Erythroblast (primary cell): Measurements from ENCODE around the gene DYNLT1.
"Not testable (repeated sequence)": the region's sequence is repeated elsewhere in the genome, so short reads cannot be mapped to it uniquely, and the experiment has no call there.

Source experiments
- DNase-seq, 2 experiments: peaks; one replicate each; lab custom pipeline; 2025; lab: John Stamatoyannopoulos, UW
- GATA1 ChIP-seq: IDR thresholded peaks from 2 replicates; pipeline ENCODE4 v1.6.1; 2011; ENCODE audit warnings: low read depth, mild to moderate bottlenecking, control low read depth, low read length, moderate library complexity
- POLR2A ChIP-seq: IDR thresholded peaks from 2 replicates; pipeline ENCODE4 v1.6.1; 2011; ENCODE audit warnings: mild to moderate bottlenecking, low read length

The DYNLT1 gene

GRCh38 chr6:158627168-158627939 is 17.2 kb downstream of the DYNLT1 start:
- no peak for TF ChIP-seq GATA1
- TF ChIP-seq POLR2A: no peak

GRCh38 chr6:158626360-158627167 is 18.0 kb downstream of the DYNLT1 start:
- TF ChIP-seq POLR2A (no peak), GATA1 (no peak)
- DNase-seq: no peak

More at GRCh38 chr6:158627168-158627939, 17.2 kb downstream of the DYNLT1 start:
- DNase-seq: no peak

GRCh38 chr6:158625881-158626305 is 18.6 kb downstream of the DYNLT1 start:
- TF ChIP-seq POLR2A (no peak), GATA1 (no peak)
- DNase-seq: no peak

- TF ChIP-seq GATA1: no peak
- no peak for TF ChIP-seq POLR2A
- no peak for DNase-seq
Measured at GRCh38 chr6:158624684-158625682, 19.6 kb downstream of the DYNLT1 start.

GRCh38 chr6:158622545-158623190 is 21.9 kb downstream of the DYNLT1 start:
- no peak for DNase-seq
- TF ChIP-seq POLR2A (no peak), GATA1 (no peak)

GRCh38 chr6:158621694-158622544 is 22.6 kb downstream of the DYNLT1 start:
- DNase-seq: no peak

GRCh38 chr6:158620963-158621693 is 23.4 kb downstream of the DYNLT1 start:
- TF ChIP-seq POLR2A (no peak), GATA1 (no peak)
- no peak for DNase-seq

More at GRCh38 chr6:158621694-158622544, 22.6 kb downstream of the DYNLT1 start:
- no peak for TF ChIP-seq GATA1
- TF ChIP-seq POLR2A: no peak

- DNase-seq: no peak
- TF ChIP-seq GATA1 (no peak), POLR2A (no peak)
Measured at GRCh38 chr6:158619922-158620801, 24.4 kb downstream of the DYNLT1 start.

GRCh38 chr6:158618289-158618688 is 26.3 kb downstream of the DYNLT1 start:
- DNase-seq: not testable (repeated sequence)

GRCh38 chr6:158614606-158615005 is 29.9 kb downstream of the DYNLT1 start:
- DNase-seq: not testable (repeated sequence)
